Left lung (tissue), 10 donors: ENCODE data around the gene NOVA1. TPM values are rescaled to one million over a fixed set of nuclear protein-coding genes. Genes with fewer than 3 reads are reported as not detected.

Experiments used
- ATAC-seq: fragments of 200-7000 bp; cut with Tn5 transposase; one replicate; pipeline ENCODE4 v1.9.1; 2020; ENCODE audit warnings: moderate library complexity
- DNase-seq, 4 donors: peaks; one replicate each; pipeline ENCODE4 v3.0.0-alpha.2; 2013 to 2020
- H3K27ac ChIP-seq, 2 donors: fragments of 200-600 bp; sonication (generic) in 1 of 2; one replicate each; pipeline versions ENCODE4 v1.5.0 to v1.8.0; 2020 to 2021
- H3K27me3 ChIP-seq, 2 donors: fragments of 200-600 bp; sonication (generic) in 1 of 2; one replicate each; pipeline versions ENCODE4 v1.5.0 to v1.8.0; 2020 to 2021
- H3K36me3 ChIP-seq, 2 donors: fragments of 200-600 bp; sonication (generic) in 1 of 2; one replicate each; pipeline versions ENCODE4 v1.5.0 to v1.8.0; 2020 to 2021
- H3K4me1 ChIP-seq, 2 donors: fragments of 200-600 bp; one replicate each; pipeline ENCODE4 v1.8.0; 2021
- H3K4me3 ChIP-seq, 2 donors: fragments of 200-600 bp; sonication (generic) in 1 of 2; one replicate each; pipeline versions ENCODE4 v1.5.0 to v1.8.0; 2020 to 2021; ENCODE audit warnings: mild to moderate bottlenecking in 1 of 2
- H3K9me3 ChIP-seq, 2 donors: fragments of 200-600 bp; sonication (generic) in 1 of 2; one replicate each; pipeline versions ENCODE4 v1.5.0 to v1.8.0; 2020 to 2021
- CTCF ChIP-seq, 2 donors: fragments of 200-600 bp; sonication (generic) in 1 of 2; IDR thresholded peaks; one replicate each; pipeline versions ENCODE4 v1.5.0 to v1.8.0; 2021; ENCODE audit warnings: antibody characterized with exemption in 2 of 2
- intact Hi-C, 2 donors: fragments of 100-400 bp; cut with DNase I; formaldehyde crosslinking; loops; one replicate each; pipeline versions ENCODE4 v1.11.2 to v1.14.2; 2022
- polyA plus RNA-seq, 6 donors: library from polyadenylated mRNA; unstranded; fragments of 120-200 nt; gene quantifications; one replicate each; pipeline ENCODE4 v1.2.1, GENCODE V29; 2013; ENCODE audit not compliant: insufficient read length in 6 of 6
- total RNA-seq, 2 donors: library from RNA; stranded (reverse); fragmentation: NEBNext Ultra II Directional; extraction: Animal tissue kit (Norgen Biotek cat#: 25700); gene quantifications; one replicate each; pipeline ENCODE4 v1.2.1, GENCODE V29; 2021
- donor health status: DM: no; HTN: yes; CAD: no.
- donor health status: DM: no; HTN: no; CAD: no.

The NOVA1 gene
- total and polyA plus RNA-seq, 8 donors, result 1.5 to 21.8 (median 16.0) TPM

GRCh38 chr14:26528415-26529182, 69.2 kb downstream of the NOVA1 start:
- peak; percentile 16 for ATAC-seq
- Histone ChIP-seq H3K36me3 (no peaks in the 10 kb centered on the region), H3K4me1 (no peaks in the 10 kb centered on the region), H3K9me3 (no peaks in the 10 kb centered on the region), H3K4me3 (no peak overlapping the region), H3K27ac (no peak overlapping the region), H3K27me3 (no peaks in the 10 kb centered on the region)
- DNase-seq, result peak in 1 of 4 donors; percentile 17
- TF ChIP-seq CTCF (IDR thresholded peaks at IDR 0.05), result no peak
- intact Hi-C loops, result no loop called here

DNA sequence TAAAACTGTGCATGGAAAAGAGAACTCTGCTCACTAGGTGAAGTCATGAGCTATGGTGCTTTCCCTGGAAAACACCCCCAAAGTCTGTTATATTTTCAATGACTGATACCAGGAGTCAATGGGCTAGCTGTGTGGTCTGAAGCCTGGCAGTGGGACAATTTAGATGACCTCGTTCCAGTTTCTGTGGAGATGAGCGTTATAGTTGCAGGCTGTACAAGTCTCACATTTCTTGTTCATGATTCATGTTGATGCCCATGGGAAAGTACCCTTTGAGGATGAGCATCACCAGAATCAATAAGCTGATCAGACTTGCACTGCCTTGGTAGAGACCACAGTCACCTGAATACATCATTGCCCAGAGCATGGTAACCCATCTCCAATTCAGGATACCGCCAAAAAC, 70.7 kb downstream of the NOVA1 start:
- intact Hi-C loops, result no loop called here
- no peak overlapping the region for H3K4me3 ChIP-seq
- DNase-seq, result no peak
- H3K36me3 ChIP-seq, result no peaks in the 10 kb centered on the region
- H3K27ac ChIP-seq, result no peak overlapping the region
- ATAC-seq, result no peak
- no peak for TF ChIP-seq CTCF (IDR thresholded peaks at IDR 0.05)
- H3K27me3 ChIP-seq, result no peaks in the 10 kb centered on the region
- no peaks in the 10 kb centered on the region for H3K4me1 ChIP-seq
- H3K9me3 ChIP-seq, result no peaks in the 10 kb centered on the region

DNA sequence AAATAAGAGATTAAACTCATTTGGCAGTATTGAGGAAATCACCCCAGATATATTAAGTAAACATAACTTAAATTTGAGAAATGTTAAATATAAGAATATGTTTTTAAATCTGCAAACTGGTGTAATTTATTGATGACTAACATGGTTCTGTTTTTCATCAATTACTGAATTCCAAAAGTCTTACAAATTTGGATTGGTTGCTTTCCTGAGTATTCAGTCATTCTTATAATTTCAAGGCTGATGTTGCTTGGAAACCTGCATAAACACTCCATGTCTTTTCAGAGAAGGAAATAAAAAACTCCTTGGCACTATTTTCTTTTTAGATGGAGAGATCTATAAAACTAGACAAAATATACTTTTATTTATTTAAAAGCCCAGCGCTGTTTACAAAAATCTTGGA, 71.7 kb downstream of the NOVA1 start:
- intact Hi-C loops, result no loop called here
- Histone ChIP-seq H3K36me3 (no peaks in the 10 kb centered on the region), H3K27ac (no peak overlapping the region), H3K9me3 (no peaks in the 10 kb centered on the region), H3K4me1 (no peaks in the 10 kb centered on the region), H3K4me3 (no peak overlapping the region), H3K27me3 (no peaks in the 10 kb centered on the region)
- ATAC-seq, result no peak
- DNase-seq, result no peak
- no peak for TF ChIP-seq CTCF (IDR thresholded peaks at IDR 0.05)

- no peaks in the 10 kb centered on the region for H3K9me3 ChIP-seq
- H3K27me3 ChIP-seq, result no peaks in the 10 kb centered on the region
- TF ChIP-seq CTCF (IDR thresholded peaks at IDR 0.05), result no peak
- no peaks in the 10 kb centered on the region for H3K4me1 ChIP-seq
- no peak overlapping the region for H3K27ac ChIP-seq
- DNase-seq (no peak), ATAC-seq (no peak)
- no peak overlapping the region for H3K4me3 ChIP-seq
- intact Hi-C loops, result no loop called here
- no peaks in the 10 kb centered on the region for H3K36me3 ChIP-seq
These were observed 72.7 kb downstream of the NOVA1 start for GRCh38 chr14:26525085-26525484.

GRCh38 chr14:26522967-26523366, 74.9 kb downstream of the NOVA1 start:
- intact Hi-C loops, result no loop called here

More at GRCh38 chr14:26522967-26523366, 74.9 kb downstream of the NOVA1 start:
- no peaks in the 10 kb centered on the region for H3K9me3 ChIP-seq
- no peak for TF ChIP-seq CTCF (IDR thresholded peaks at IDR 0.05)
- no peak overlapping the region for H3K27ac ChIP-seq
- ATAC-seq, result no peak
- no peaks in the 10 kb centered on the region for H3K27me3 ChIP-seq
- no peak overlapping the region for H3K4me3 ChIP-seq
- H3K4me1 ChIP-seq, result no peaks in the 10 kb centered on the region
- no peaks in the 10 kb centered on the region for H3K36me3 ChIP-seq
- DNase-seq, result no peak
